WTC11 (cell line): Measurements from ENCODE around the gene CPEB1. TPM values are rescaled to one million over a fixed set of nuclear protein-coding genes. Genes with fewer than 3 reads are reported as not detected.

ENCODE experiments used
- ATAC-seq: fragments of 200-7000 bp; cut with Tn5 transposase; 2 replicates; pipeline ENCODE4 v1.10.0; 2021; ENCODE audit warnings: mild to moderate bottlenecking, moderate library complexity
- CTCF ChIA-PET: fragments of 300-600 bp; sonication (Branson Sonifier 250); formaldehyde crosslinking; loops from one replicate; lab custom pipeline; 2021; ENCODE audit warnings: antibody characterized with exemption; lab: Charles Lee
- POLR2A ChIA-PET: fragments of 350-600 bp; sonication (Branson Sonifier 250); formaldehyde crosslinking; loops from one replicate; lab custom pipeline; 2021; ENCODE audit warnings: antibody characterized with exemption; lab: Charles Lee
- DNase-seq: peaks from one replicate; pipeline ENCODE4 v3.0.0; 2021; ENCODE audit warnings: low spot score
- H3K27ac Mint-ChIP-seq: 2 replicates; pipeline ENCODE4 v1.8.0; 2021; ENCODE audit warnings: mixed read lengths
- H3K27me3 Mint-ChIP-seq: 2 replicates; pipeline ENCODE4 v1.8.0; 2021; ENCODE audit warnings: low read depth, mild to moderate bottlenecking, moderate library complexity, mixed read lengths
- H3K36me3 Mint-ChIP-seq: 2 replicates; pipeline ENCODE4 v1.8.0; 2021; ENCODE audit warnings: mixed read lengths
- H3K4me1 Mint-ChIP-seq: 2 replicates; pipeline ENCODE4 v1.8.0; 2022; ENCODE audit warnings: mixed read lengths
- H3K4me3 Mint-ChIP-seq: 2 replicates; pipeline ENCODE4 v1.8.0; 2021; ENCODE audit warnings: mild to moderate bottlenecking, moderate library complexity, mixed read lengths
- H3K9me3 Mint-ChIP-seq: 2 replicates; pipeline ENCODE4 v1.8.0; 2021; ENCODE audit warnings: mixed read lengths
- CREB1 ChIP-seq: sonication (generic); formaldehyde crosslinking; IDR thresholded peaks from 2 replicates; pipeline ENCODE4 v1.8.0; 2023; ENCODE audit warnings: mild to moderate bottlenecking, missing genetic modification reagents
- FOXK1 ChIP-seq: sonication (generic); formaldehyde crosslinking; IDR thresholded peaks from 2 replicates; pipeline ENCODE4 v1.8.0; 2022; ENCODE audit warnings: mild to moderate bottlenecking, moderate library complexity, missing genetic modification reagents
- GABPB1 ChIP-seq: sonication (generic); formaldehyde crosslinking; IDR thresholded peaks from 2 replicates; pipeline ENCODE4 v1.8.1; 2023; ENCODE audit warnings: mild to moderate bottlenecking, missing genetic modification reagents
- GTF2I ChIP-seq: fragments of 250-450 bp; sonication (Bioruptor Pico); conservative IDR thresholded peaks from 2 replicates; pipeline ENCODE4 v1.4.0; 2021; ENCODE audit warnings: mild to moderate bottlenecking
- JUN ChIP-seq: sonication (generic); formaldehyde crosslinking; IDR thresholded peaks from 2 replicates; pipeline ENCODE4 v1.8.0; 2023; ENCODE audit warnings: mild to moderate bottlenecking, missing genetic modification reagents
- KAT7 ChIP-seq: sonication (generic); formaldehyde crosslinking; IDR thresholded peaks from 2 replicates; pipeline ENCODE4 v1.8.1; 2023; ENCODE audit warnings: missing genetic modification reagents, mild to moderate bottlenecking, borderline replicate concordance
- NFYB ChIP-seq: sonication (generic); formaldehyde crosslinking; conservative IDR thresholded peaks from 2 replicates; pipeline ENCODE4 v1.8.0; 2022; ENCODE audit warnings: low read depth, missing genetic modification reagents
- RELA ChIP-seq: sonication (generic); formaldehyde crosslinking; IDR thresholded peaks from 2 replicates; pipeline ENCODE4 v1.8.1; 2022; ENCODE audit warnings: missing genetic modification reagents, mild to moderate bottlenecking, borderline replicate concordance
- SMAD3 ChIP-seq: sonication (generic); formaldehyde crosslinking; IDR thresholded peaks from 2 replicates; pipeline ENCODE4 v1.8.0; 2022; ENCODE audit warnings: missing genetic modification reagents, mild to moderate bottlenecking, borderline replicate concordance
- SOX15 ChIP-seq: fragments of 250-450 bp; sonication (Bioruptor Pico); IDR thresholded peaks from 2 replicates; pipeline ENCODE4 v1.9.0; 2021; ENCODE audit warnings: mild to moderate bottlenecking
- TEAD4 ChIP-seq: sonication (generic); formaldehyde crosslinking; IDR thresholded peaks from 2 replicates; pipeline ENCODE4 v1.8.0; 2022; ENCODE audit warnings: mild to moderate bottlenecking, missing genetic modification reagents
- ZNF396 ChIP-seq: fragments of 250-450 bp; sonication (Bioruptor Pico); IDR thresholded peaks from 2 replicates; pipeline ENCODE4 v1.8.0; 2021; ENCODE audit warnings: mild to moderate bottlenecking, moderate library complexity, borderline replicate concordance
- ZNF416 ChIP-seq: fragments of 250-450 bp; sonication (Bioruptor Pico); IDR thresholded peaks from 2 replicates; pipeline ENCODE4 v1.9.0; 2021; ENCODE audit warnings: mild to moderate bottlenecking, inconsistent platforms
- ZNF671 ChIP-seq: fragments of 250-450 bp; sonication (Bioruptor Pico); IDR thresholded peaks from 2 replicates; pipeline ENCODE4 v1.8.0; 2021; ENCODE audit warnings: mild to moderate bottlenecking
- total RNA-seq: library from RNA; stranded (reverse); gene quantifications from 3 replicates; pipeline ENCODE4 v1.2.3, GENCODE V29; 2021
- TF ChIP-seq, protein P1 (sequence below): sonication (generic); formaldehyde crosslinking; IDR thresholded peaks from 2 replicates; pipeline ENCODE4 v1.8.0; 2023; ENCODE audit warnings: missing genetic modification reagents
- TF ChIP-seq, protein P2 (sequence below): sonication (generic); formaldehyde crosslinking; IDR thresholded peaks from 2 replicates; pipeline ENCODE4 v1.8.1; 2023; ENCODE audit warnings: mild to moderate bottlenecking, missing genetic modification reagents, borderline replicate concordance
- TF ChIP-seq, protein P3 (sequence below): fragments of 250-450 bp; sonication (Bioruptor Pico); IDR thresholded peaks from 2 replicates; pipeline ENCODE4 v2.1.2; 2022; ENCODE audit warnings: mild to moderate bottlenecking, moderate library complexity
- TF ChIP-seq, protein P4 (sequence below): sonication (generic); formaldehyde crosslinking; IDR thresholded peaks from 2 replicates; pipeline ENCODE4 v1.8.1; 2022; ENCODE audit warnings: low read depth, mild to moderate bottlenecking, moderate library complexity, missing genetic modification reagents, borderline replicate concordance
- TF ChIP-seq, protein P5 (sequence below): sonication (generic); formaldehyde crosslinking; IDR thresholded peaks from 2 replicates; pipeline ENCODE4 v1.8.0; 2022; ENCODE audit warnings: mild to moderate bottlenecking, missing genetic modification reagents
- TF ChIP-seq, protein P6 (sequence below): sonication (generic); formaldehyde crosslinking; IDR thresholded peaks from 2 replicates; pipeline ENCODE4 v1.8.0; 2023; ENCODE audit warnings: mild to moderate bottlenecking, missing genetic modification reagents

Gene CPEB1
- total RNA-seq, 1 experiment from 2014 or later: 2.5 TPM

DNA sequence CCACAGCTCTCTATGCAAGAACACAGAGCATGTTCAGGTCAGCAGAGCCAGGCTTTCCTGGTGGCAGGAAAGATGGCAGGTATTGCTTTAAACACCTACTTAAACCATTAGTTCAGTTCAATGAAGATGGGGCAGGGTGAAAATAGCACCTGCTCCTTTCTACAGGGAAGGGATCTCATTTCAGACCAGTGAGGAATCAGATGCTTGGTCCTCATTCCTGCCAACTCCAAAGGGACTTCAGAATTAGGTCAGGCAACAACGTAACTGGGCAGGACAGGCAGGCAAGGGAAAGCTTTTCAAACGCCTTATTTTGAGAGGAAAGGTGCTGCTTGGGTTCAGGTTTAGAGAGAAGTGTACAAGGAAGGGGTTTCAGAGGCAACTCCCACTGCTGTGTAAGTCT, 94.3 kb downstream of the CPEB1 start (continued):
- TF ChIP-seq, protein P1, sequence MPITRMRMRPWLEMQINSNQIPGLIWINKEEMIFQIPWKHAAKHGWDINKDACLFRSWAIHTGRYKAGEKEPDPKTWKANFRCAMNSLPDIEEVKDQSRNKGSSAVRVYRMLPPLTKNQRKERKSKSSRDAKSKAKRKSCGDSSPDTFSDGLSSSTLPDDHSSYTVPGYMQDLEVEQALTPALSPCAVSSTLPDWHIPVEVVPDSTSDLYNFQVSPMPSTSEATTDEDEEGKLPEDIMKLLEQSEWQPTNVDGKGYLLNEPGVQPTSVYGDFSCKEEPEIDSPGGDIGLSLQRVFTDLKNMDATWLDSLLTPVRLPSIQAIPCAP (CRISPR knock-in tag): no peak
- TF ChIP-seq RELA (CRISPR knock-in tag): no peak
- TF ChIP-seq ZNF396: no peak

DNA sequence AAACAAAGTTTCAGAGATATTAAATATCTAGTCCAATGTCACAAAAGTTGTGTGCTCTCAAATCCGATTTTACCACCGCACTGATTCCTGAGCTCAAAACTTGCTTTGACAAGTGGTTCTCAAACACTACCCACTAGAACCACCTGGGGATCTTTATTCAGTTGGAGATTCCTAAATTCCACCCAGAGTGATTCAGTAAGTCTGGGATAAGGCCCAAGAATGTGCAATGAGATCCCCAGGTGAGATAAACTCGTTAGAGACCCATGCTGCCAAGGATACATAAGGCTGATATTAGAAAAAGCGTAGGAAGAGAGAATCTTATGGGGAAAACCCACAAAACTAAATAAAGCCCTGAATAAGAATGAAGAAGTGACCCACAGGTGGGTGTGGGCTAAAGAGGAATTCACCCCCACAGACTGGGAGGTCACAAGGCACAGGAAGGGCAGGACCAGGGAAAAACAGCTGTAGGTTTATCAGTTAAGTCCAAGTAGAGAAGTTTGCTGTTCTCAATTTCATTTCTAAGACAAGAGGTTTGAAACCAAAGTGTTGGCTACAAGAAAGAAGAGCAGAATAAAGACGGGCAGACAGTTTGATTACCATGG, 95.4 kb downstream of the CPEB1 start:
- Mint-ChIP-seq H3K4me3 (no peak overlapping the region), H3K4me1 (peaks cover 12% of the 10 kb centered on the region), H3K9me3 (no peaks in the 10 kb centered on the region), H3K27me3 (peaks cover 25% of the 10 kb centered on the region), H3K36me3 (no peaks in the 10 kb centered on the region), H3K27ac (no peak overlapping the region)
- POLR2A ChIA-PET: no interaction called here
- ATAC-seq (no peak), DNase-seq (no peak)
- no peak for TF ChIP-seq JUN (CRISPR knock-in tag)
- TF ChIP-seq, protein P2, sequence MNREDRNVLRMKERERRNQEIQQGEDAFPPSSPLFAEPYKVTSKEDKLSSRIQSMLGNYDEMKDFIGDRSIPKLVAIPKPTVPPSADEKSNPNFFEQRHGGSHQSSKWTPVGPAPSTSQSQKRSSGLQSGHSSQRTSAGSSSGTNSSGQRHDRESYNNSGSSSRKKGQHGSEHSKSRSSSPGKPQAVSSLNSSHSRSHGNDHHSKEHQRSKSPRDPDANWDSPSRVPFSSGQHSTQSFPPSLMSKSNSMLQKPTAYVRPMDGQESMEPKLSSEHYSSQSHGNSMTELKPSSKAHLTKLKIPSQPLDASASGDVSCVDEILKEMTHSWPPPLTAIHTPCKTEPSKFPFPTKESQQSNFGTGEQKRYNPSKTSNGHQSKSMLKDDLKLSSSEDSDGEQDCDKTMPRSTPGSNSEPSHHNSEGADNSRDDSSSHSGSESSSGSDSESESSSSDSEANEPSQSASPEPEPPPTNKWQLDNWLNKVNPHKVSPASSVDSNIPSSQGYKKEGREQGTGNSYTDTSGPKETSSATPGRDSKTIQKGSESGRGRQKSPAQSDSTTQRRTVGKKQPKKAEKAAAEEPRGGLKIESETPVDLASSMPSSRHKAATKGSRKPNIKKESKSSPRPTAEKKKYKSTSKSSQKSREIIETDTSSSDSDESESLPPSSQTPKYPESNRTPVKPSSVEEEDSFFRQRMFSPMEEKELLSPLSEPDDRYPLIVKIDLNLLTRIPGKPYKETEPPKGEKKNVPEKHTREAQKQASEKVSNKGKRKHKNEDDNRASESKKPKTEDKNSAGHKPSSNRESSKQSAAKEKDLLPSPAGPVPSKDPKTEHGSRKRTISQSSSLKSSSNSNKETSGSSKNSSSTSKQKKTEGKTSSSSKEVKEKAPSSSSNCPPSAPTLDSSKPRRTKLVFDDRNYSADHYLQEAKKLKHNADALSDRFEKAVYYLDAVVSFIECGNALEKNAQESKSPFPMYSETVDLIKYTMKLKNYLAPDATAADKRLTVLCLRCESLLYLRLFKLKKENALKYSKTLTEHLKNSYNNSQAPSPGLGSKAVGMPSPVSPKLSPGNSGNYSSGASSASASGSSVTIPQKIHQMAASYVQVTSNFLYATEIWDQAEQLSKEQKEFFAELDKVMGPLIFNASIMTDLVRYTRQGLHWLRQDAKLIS: no peak
- TF ChIP-seq KAT7 (CRISPR knock-in tag): no peak
- TF ChIP-seq, protein P3, sequence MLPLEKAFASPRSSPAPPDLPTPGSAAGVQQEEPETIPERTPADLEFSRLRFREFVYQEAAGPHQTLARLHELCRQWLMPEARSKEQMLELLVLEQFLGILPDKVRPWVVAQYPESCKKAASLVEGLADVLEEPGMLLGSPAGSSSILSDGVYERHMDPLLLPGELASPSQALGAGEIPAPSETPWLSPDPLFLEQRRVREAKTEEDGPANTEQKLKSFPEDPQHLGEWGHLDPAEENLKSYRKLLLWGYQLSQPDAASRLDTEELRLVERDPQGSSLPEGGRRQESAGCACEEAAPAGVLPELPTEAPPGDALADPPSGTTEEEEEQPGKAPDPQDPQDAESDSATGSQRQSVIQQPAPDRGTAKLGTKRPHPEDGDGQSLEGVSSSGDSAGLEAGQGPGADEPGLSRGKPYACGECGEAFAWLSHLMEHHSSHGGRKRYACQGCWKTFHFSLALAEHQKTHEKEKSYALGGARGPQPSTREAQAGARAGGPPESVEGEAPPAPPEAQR (CRISPR knock-in tag): no peak
- TF ChIP-seq TEAD4: no peak
- no peak for TF ChIP-seq ZNF416
- TF ChIP-seq ZNF396: no peak
- TF ChIP-seq ZNF671 (CRISPR knock-in tag): no peak
- TF ChIP-seq FOXK1 (CRISPR knock-in tag): no peak
- TF ChIP-seq GTF2I (CRISPR knock-in tag): no peak
- TF ChIP-seq, protein P1 (CRISPR knock-in tag): no peak
- TF ChIP-seq, protein P4, sequence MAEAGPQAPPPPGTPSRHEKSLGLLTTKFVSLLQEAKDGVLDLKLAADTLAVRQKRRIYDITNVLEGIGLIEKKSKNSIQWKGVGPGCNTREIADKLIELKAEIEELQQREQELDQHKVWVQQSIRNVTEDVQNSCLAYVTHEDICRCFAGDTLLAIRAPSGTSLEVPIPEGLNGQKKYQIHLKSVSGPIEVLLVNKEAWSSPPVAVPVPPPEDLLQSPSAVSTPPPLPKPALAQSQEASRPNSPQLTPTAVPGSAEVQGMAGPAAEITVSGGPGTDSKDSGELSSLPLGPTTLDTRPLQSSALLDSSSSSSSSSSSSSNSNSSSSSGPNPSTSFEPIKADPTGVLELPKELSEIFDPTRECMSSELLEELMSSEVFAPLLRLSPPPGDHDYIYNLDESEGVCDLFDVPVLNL: no peak
- no peak for TF ChIP-seq SOX15 (CRISPR knock-in tag)
- no peak for TF ChIP-seq CREB1 (CRISPR knock-in tag)
- TF ChIP-seq, protein P5, sequence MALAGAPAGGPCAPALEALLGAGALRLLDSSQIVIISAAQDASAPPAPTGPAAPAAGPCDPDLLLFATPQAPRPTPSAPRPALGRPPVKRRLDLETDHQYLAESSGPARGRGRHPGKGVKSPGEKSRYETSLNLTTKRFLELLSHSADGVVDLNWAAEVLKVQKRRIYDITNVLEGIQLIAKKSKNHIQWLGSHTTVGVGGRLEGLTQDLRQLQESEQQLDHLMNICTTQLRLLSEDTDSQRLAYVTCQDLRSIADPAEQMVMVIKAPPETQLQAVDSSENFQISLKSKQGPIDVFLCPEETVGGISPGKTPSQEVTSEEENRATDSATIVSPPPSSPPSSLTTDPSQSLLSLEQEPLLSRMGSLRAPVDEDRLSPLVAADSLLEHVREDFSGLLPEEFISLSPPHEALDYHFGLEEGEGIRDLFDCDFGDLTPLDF (CRISPR knock-in tag): no peak
- no peak for TF ChIP-seq NFYB
- TF ChIP-seq GABPB1 (CRISPR knock-in tag): no peak
- TF ChIP-seq SMAD3 (CRISPR knock-in tag): no peak
- TF ChIP-seq, protein P6, sequence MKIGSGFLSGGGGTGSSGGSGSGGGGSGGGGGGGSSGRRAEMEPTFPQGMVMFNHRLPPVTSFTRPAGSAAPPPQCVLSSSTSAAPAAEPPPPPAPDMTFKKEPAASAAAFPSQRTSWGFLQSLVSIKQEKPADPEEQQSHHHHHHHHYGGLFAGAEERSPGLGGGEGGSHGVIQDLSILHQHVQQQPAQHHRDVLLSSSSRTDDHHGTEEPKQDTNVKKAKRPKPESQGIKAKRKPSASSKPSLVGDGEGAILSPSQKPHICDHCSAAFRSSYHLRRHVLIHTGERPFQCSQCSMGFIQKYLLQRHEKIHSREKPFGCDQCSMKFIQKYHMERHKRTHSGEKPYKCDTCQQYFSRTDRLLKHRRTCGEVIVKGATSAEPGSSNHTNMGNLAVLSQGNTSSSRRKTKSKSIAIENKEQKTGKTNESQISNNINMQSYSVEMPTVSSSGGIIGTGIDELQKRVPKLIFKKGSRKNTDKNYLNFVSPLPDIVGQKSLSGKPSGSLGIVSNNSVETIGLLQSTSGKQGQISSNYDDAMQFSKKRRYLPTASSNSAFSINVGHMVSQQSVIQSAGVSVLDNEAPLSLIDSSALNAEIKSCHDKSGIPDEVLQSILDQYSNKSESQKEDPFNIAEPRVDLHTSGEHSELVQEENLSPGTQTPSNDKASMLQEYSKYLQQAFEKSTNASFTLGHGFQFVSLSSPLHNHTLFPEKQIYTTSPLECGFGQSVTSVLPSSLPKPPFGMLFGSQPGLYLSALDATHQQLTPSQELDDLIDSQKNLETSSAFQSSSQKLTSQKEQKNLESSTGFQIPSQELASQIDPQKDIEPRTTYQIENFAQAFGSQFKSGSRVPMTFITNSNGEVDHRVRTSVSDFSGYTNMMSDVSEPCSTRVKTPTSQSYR (CRISPR knock-in tag): no peak
- CTCF ChIA-PET: interaction anchor here (1.1 kb wide), 1 partner anchor 10 kb away, joined by 4 read pairs; no protein-coding TSS in a partner anchor
